ENCODE results near the gene LPP. TPM values are rescaled to one million over a fixed set of nuclear protein-coding genes. Genes with fewer than 3 reads are reported as not detected.

Gene LPP
- total RNA-seq, 1 experiment from 2014 or later = 148 TPM

GRCh38 chr3:188670446-188670845, 516.5 kb downstream of the LPP start:
- Histone ChIP-seq H3K79me2 (ENCODE audit: low read depth) (no peaks in the 10 kb centered on the region), H2AFZ (no peak overlapping the region), H3K36me3 (ENCODE audit: low read depth) (no peaks in the 10 kb centered on the region), H4K20me1 (ENCODE audit: insufficient read depth) (no peaks in the 10 kb centered on the region), H3K4me1 (replicated peaks; ENCODE audit: insufficient read depth) (peaks cover 14% of the 10 kb centered on the region), H3K4me2 (no peak overlapping the region), H3K27me3 (ENCODE audit: insufficient read depth, low read depth) (no peaks in the 10 kb centered on the region), H3K9me2 (ENCODE audit: insufficient read depth) (no peaks in the 10 kb centered on the region), H3K9me3 (ENCODE audit: insufficient read depth, low read depth) (no peaks in the 10 kb centered on the region), H3F3A (ENCODE audit: insufficient read depth, low read depth) (peaks cover 17% of the 10 kb centered on the region; the same call in 1 of the 2 replicates), H3K4me3 (no peak overlapping the region), H3K27ac (no peak overlapping the region)
- no peak for DNase-seq
- intact Hi-C loops (cut with micrococcal nuclease; ENCODE audit: unreplicated experiment) = loop anchor here (10.0 kb wide), 3 partner anchors 306 to 474 kb away; no protein-coding TSS in a partner anchor
- TF ChIP-seq, protein P1, sequence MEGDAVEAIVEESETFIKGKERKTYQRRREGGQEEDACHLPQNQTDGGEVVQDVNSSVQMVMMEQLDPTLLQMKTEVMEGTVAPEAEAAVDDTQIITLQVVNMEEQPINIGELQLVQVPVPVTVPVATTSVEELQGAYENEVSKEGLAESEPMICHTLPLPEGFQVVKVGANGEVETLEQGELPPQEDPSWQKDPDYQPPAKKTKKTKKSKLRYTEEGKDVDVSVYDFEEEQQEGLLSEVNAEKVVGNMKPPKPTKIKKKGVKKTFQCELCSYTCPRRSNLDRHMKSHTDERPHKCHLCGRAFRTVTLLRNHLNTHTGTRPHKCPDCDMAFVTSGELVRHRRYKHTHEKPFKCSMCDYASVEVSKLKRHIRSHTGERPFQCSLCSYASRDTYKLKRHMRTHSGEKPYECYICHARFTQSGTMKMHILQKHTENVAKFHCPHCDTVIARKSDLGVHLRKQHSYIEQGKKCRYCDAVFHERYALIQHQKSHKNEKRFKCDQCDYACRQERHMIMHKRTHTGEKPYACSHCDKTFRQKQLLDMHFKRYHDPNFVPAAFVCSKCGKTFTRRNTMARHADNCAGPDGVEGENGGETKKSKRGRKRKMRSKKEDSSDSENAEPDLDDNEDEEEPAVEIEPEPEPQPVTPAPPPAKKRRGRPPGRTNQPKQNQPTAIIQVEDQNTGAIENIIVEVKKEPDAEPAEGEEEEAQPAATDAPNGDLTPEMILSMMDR (conservative IDR thresholded peaks at IDR 0.05) = no peak
- TF ChIP-seq EZH2 (IDR thresholded peaks at IDR 0.05; ENCODE audit: low read depth) = no peak
- BruUV-seq (replicated peaks) = no TSS peak
- POLR2A ChIA-PET (ENCODE audit: unreplicated experiment) = no interaction called here
- CTCF ChIA-PET = no interaction called here

GRCh38 chr3:188671971-188672370, 518.0 kb downstream of the LPP start:
- TF ChIP-seq, protein P1 (conservative IDR thresholded peaks at IDR 0.05) = no peak
- no peak for TF ChIP-seq EZH2 (IDR thresholded peaks at IDR 0.05; ENCODE audit: low read depth)
- Histone ChIP-seq H3K4me1 (replicated peaks; ENCODE audit: insufficient read depth) (peaks cover 14% of the 10 kb centered on the region), H3K79me2 (ENCODE audit: low read depth) (no peaks in the 10 kb centered on the region), H3K4me2 (no peak overlapping the region), H3K9me3 (ENCODE audit: insufficient read depth, low read depth) (no peaks in the 10 kb centered on the region), H3K4me3 (no peak overlapping the region), H2AFZ (no peak overlapping the region), H4K20me1 (ENCODE audit: insufficient read depth) (no peaks in the 10 kb centered on the region), H3K27me3 (ENCODE audit: insufficient read depth, low read depth) (no peaks in the 10 kb centered on the region), H3K9me2 (ENCODE audit: insufficient read depth) (no peaks in the 10 kb centered on the region), H3K27ac (no peak overlapping the region), H3F3A (ENCODE audit: insufficient read depth, low read depth) (peaks cover 17% of the 10 kb centered on the region; the same call in 1 of the 2 replicates), H3K36me3 (ENCODE audit: low read depth) (no peaks in the 10 kb centered on the region)
- POLR2A ChIA-PET (ENCODE audit: unreplicated experiment) = interaction anchor here (0.7 kb wide), 1 partner anchor 1171 kb away, joined by 4 read pairs; no protein-coding TSS in a partner anchor
- CTCF ChIA-PET = no interaction called here
- BruUV-seq (replicated peaks) = no TSS peak
- DNase-seq = no peak
- intact Hi-C loops (cut with micrococcal nuclease; ENCODE audit: unreplicated experiment) = loop anchor here (10.0 kb wide), 3 partner anchors 307 to 473 kb away; no protein-coding TSS in a partner anchor

- no TSS peak for BruUV-seq (replicated peaks)
- Histone ChIP-seq H3K79me2 (ENCODE audit: low read depth) (no peaks in the 10 kb centered on the region), H3K9me2 (ENCODE audit: insufficient read depth) (no peaks in the 10 kb centered on the region), H3F3A (ENCODE audit: insufficient read depth, low read depth) (peaks cover 17% of the 10 kb centered on the region; the same call in 1 of the 2 replicates), H3K36me3 (ENCODE audit: low read depth) (no peaks in the 10 kb centered on the region), H3K27ac (no peak overlapping the region), H3K4me1 (replicated peaks; ENCODE audit: insufficient read depth) (peaks cover 14% of the 10 kb centered on the region), H3K27me3 (ENCODE audit: insufficient read depth, low read depth) (no peaks in the 10 kb centered on the region), H3K4me2 (no peak overlapping the region), H4K20me1 (ENCODE audit: insufficient read depth) (no peaks in the 10 kb centered on the region), H3K4me3 (no peak overlapping the region), H2AFZ (no peak overlapping the region), H3K9me3 (ENCODE audit: insufficient read depth, low read depth) (no peaks in the 10 kb centered on the region)
- TF ChIP-seq, protein P1 (conservative IDR thresholded peaks at IDR 0.05) = no peak
- no peak for TF ChIP-seq EZH2 (IDR thresholded peaks at IDR 0.05; ENCODE audit: low read depth)
- intact Hi-C loops (cut with micrococcal nuclease; ENCODE audit: unreplicated experiment) = loop anchor here (10.0 kb wide), 3 partner anchors 308 to 472 kb away; no protein-coding TSS in a partner anchor
- CTCF ChIA-PET = no interaction called here
- POLR2A ChIA-PET (ENCODE audit: unreplicated experiment) = no interaction called here
- no peak for DNase-seq
Observed at GRCh38 chr3:188672840-188673239, 518.9 kb downstream of the LPP start.

Data from PC-9 (cell line).